ENCODE measurements around the gene SCN8A.

- no peak for TF ChIP-seq CTCF (IDR thresholded peaks at IDR 0.05)
- no peak for TF ChIP-seq POLR2AphosphoS5 (IDR thresholded peaks at IDR 0.05)
- TF ChIP-seq POLR2A (IDR thresholded peaks at IDR 0.05), result no peak
- TF ChIP-seq EP300 (IDR thresholded peaks at IDR 0.05), result no peak
Measured at GRCh38 chr12:51753980-51754675, 163.1 kb downstream of the SCN8A start.
